Measurements from ENCODE around the gene TMEM63A.
"Not testable (repeated sequence)": the region's sequence is repeated elsewhere in the genome, so short reads cannot be mapped to it uniquely, and the experiment has no call there.

The TMEM63A gene

GRCh38 chr1:225908013-225908640 is 25.9 kb upstream of the TMEM63A start:
- no peak for DNase-seq

- no peak for DNase-seq
Observed at GRCh38 chr1:225907341-225907740, 25.2 kb upstream of the TMEM63A start.

GRCh38 chr1:225906467-225906866 is 24.3 kb upstream of the TMEM63A start:
- no peak for DNase-seq

GRCh38 chr1:225903623-225904022 is 21.4 kb upstream of the TMEM63A start:
- DNase-seq = no peak

GRCh38 chr1:225899044-225899925 is 17.1 kb upstream of the TMEM63A start:
- DNase-seq = no peak

GRCh38 chr1:225897595-225898514 is 15.7 kb upstream of the TMEM63A start:
- DNase-seq = no peak

GRCh38 chr1:225896937-225897549 is 14.9 kb upstream of the TMEM63A start:
- DNase-seq = peak; percentile 70

- no peak for DNase-seq
Observed at GRCh38 chr1:225896494-225896893, 14.3 kb upstream of the TMEM63A start.

GRCh38 chr1:225892307-225892706 is 10.1 kb upstream of the TMEM63A start:
- no peak for DNase-seq

GRCh38 chr1:225891229-225891972 is 9.2 kb upstream of the TMEM63A start:
- DNase-seq = no peak

- DNase-seq = no peak
Observed at GRCh38 chr1:225890346-225891228, 8.4 kb upstream of the TMEM63A start.

GRCh38 chr1:225889743-225890142 is 7.6 kb upstream of the TMEM63A start:
- no peak for DNase-seq

- DNase-seq = no peak
Observed at GRCh38 chr1:225888898-225889601, 6.9 kb upstream of the TMEM63A start, which contains the start of gene LEFTY1. LEFTY1 (minus strand) TSS chr1:225889146; CDS start chr1:225889066, 80 bp downstream.

GRCh38 chr1:225888289-225888897 is 6.2 kb upstream of the TMEM63A start:
- no peak for DNase-seq

- DNase-seq = not testable (repeated sequence)
Observed at GRCh38 chr1:225887554-225888288, 5.5 kb upstream of the TMEM63A start.

GRCh38 chr1:225887030-225887314 is 4.8 kb upstream of the TMEM63A start:
- no peak for DNase-seq

- no peak for DNase-seq
Observed at GRCh38 chr1:225886159-225887029, 4.2 kb upstream of the TMEM63A start.

- no peak for DNase-seq
Observed at GRCh38 chr1:225885336-225885735, 3.2 kb upstream of the TMEM63A start.

Data from stimulated activated CD4-positive, alpha-beta T cell treated with anti-CD3 and anti-CD28 coated beads, Interleukin-15, amount 100 ng/mL, for 24 hours (primary cell).